ENCODE results near the gene CER1.

CER1 gene

DNA sequence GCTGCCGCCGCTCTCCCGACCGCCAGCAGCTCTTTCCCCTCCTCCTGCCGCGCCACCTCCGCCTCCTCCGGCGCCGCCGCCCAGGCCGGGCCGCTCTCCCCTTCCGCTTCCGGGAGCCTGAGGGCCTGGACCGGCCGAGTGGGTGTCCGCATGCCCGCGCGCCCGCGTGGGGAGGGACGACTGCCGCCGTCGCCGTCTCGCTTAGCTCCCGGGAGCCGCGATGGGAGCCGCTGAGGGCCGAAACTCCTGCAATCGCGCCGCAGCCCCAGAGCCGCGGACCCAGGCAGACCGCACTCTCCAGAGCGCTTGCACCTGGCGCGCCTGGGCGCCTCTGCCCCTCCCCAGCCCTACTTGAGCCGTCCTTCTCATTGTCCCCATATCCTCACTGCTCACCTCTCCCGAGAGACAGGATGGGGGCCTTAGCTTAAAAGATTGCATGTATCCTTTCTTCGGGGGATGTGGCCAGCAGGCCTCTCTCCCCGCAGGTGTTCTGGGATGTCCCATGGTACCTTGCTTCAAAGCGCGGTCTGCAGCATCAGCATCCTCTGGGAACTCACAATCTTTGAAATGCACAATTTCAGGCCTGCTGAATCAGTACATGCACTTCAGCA lies 29.2 kb downstream of the CER1 start, which contains the start of gene ZDHHC21:
ZDHHC21 (minus strand) TSS at position 182 of the 611 bp plus-strand sequence. CDS start 19,092 bp downstream, outside the sequence.
- ATAC-seq (ENCODE audit: low read depth): peak; percentile 89

DNA sequence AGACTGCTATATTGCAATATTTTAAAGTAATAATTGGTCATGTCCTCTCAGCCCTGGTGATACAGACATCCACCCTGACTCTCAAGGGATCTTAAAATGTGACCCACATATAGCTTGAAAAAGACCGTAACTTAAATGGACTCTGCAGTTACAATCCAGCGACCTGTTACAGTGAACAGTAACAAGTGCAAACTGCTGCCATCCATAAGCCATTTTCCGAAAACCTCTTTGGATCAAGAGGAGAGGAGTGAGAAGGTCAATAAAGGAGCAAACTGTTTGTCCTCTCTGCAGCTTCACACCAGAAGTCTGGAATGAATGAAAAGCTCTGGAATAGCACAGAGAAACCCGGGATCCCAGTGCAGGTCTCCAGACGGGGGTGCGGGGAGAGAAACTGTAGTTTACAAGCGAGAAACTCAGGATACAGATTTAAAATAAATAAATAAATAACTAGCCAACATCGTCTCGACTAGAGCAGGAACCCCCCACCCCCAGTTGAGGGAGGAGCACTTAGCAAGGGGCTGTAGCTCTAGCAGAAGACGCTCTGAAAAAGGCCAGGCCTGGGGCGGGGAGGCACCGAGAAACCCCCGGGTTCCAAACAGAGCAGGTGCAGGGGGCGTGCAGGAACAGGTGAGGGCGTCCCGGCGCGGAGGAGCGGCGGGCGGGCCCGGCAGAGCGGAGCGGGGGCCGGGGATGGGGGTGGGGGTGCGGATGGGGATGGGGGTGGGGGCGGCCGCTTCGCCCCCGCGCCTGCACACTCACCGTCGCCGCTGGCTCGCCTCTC lies 29.9 kb downstream of the CER1 start:
- H3K9me3 ChIP-seq (ENCODE audit: severe bottlenecking): no peaks in the 10 kb centered on the region
- peaks cover 15% of the 10 kb centered on the region for H3K36me3 ChIP-seq (ENCODE audit: low read depth)
- DNase-seq (ENCODE audit: low spot score) (no peak), ATAC-seq (ENCODE audit: low read depth) (peak; percentile 55; the same call in 2 of the 3 replicates)
- H3K4me1 ChIP-seq (ENCODE audit: insufficient read depth, poor library complexity, severe bottlenecking): peaks cover 15% of the 10 kb centered on the region
- no peak overlapping the region for H3K27ac ChIP-seq (ENCODE audit: poor library complexity, severe bottlenecking)
- no peaks in the 10 kb centered on the region for H3K27me3 ChIP-seq (ENCODE audit: insufficient read depth, poor library complexity, severe bottlenecking)
- peak overlapping the region; percentile 54 for H3K4me3 ChIP-seq (ENCODE audit: severe bottlenecking)
- TF ChIP-seq, protein P1, sequence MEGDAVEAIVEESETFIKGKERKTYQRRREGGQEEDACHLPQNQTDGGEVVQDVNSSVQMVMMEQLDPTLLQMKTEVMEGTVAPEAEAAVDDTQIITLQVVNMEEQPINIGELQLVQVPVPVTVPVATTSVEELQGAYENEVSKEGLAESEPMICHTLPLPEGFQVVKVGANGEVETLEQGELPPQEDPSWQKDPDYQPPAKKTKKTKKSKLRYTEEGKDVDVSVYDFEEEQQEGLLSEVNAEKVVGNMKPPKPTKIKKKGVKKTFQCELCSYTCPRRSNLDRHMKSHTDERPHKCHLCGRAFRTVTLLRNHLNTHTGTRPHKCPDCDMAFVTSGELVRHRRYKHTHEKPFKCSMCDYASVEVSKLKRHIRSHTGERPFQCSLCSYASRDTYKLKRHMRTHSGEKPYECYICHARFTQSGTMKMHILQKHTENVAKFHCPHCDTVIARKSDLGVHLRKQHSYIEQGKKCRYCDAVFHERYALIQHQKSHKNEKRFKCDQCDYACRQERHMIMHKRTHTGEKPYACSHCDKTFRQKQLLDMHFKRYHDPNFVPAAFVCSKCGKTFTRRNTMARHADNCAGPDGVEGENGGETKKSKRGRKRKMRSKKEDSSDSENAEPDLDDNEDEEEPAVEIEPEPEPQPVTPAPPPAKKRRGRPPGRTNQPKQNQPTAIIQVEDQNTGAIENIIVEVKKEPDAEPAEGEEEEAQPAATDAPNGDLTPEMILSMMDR (IDR thresholded peaks at IDR 0.05; ENCODE audit: poor library complexity, severe bottlenecking): no peak

More for the DNA sequence above, 29.2 kb downstream of the CER1 start, which contains the start of gene ZDHHC21:
- H3K36me3 ChIP-seq (ENCODE audit: low read depth): peaks cover 9% of the 10 kb centered on the region
- H3K4me1 ChIP-seq (ENCODE audit: insufficient read depth, poor library complexity, severe bottlenecking): peaks cover 15% of the 10 kb centered on the region
- peak; percentile 65 for DNase-seq (ENCODE audit: low spot score)
- no peaks in the 10 kb centered on the region for H3K27me3 ChIP-seq (ENCODE audit: insufficient read depth, poor library complexity, severe bottlenecking)
- no peak within 1 kb of the TSS for H3K27ac ChIP-seq (ENCODE audit: poor library complexity, severe bottlenecking)
- peak within 1 kb of the TSS; percentile 54 for H3K4me3 ChIP-seq (ENCODE audit: severe bottlenecking)
- TF ChIP-seq, protein P1 (IDR thresholded peaks at IDR 0.05; ENCODE audit: poor library complexity, severe bottlenecking): no peak
- H3K9me3 ChIP-seq (ENCODE audit: severe bottlenecking): no peaks in the 10 kb centered on the region

DNA sequence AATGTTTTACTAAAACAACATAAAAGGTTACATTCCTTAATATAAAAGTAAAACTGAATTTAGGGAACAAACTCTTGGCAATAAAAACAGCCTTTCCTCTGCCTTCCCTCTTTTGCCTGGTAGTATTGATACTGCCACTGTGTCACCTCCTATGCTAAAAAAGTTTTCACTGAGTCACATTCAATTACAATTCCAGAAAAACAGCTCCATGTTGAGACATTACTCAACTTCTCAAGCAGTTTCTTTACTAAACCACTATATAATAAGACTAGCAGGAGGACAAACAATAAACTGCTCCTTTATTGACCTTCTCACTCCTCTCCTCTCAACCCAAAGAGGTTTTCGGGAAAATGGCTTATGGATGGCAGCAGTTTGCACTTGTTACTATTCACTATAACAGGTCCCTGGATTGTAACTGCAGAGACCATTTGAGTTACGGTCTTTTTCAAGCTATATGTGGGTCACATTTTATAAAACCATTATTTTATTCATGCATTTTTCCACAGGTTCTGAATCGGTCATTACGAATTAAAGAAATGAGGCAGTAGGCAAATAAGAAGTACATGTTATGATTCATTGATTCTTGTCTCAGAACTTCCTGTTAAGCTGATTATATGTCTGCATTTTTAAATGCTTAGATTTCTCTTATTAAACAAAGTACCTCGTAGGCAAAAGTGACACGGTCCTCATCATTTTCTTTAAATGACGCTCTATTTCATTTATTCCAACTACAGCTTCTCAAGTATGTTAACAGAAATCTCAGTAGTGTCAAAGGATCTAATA lies 31.4 kb downstream of the CER1 start:
- Histone ChIP-seq H3K9me3 (ENCODE audit: severe bottlenecking) (no peaks in the 10 kb centered on the region), H3K4me3 (ENCODE audit: severe bottlenecking) (no peak overlapping the region), H3K36me3 (ENCODE audit: low read depth) (peaks cover 20% of the 10 kb centered on the region), H3K27me3 (ENCODE audit: insufficient read depth, poor library complexity, severe bottlenecking) (no peaks in the 10 kb centered on the region), H3K4me1 (ENCODE audit: insufficient read depth, poor library complexity, severe bottlenecking) (peaks cover 18% of the 10 kb centered on the region), H3K27ac (ENCODE audit: poor library complexity, severe bottlenecking) (no peak overlapping the region)
- ATAC-seq (ENCODE audit: low read depth): no peak
- TF ChIP-seq, protein P1 (IDR thresholded peaks at IDR 0.05; ENCODE audit: poor library complexity, severe bottlenecking): no peak
- no peak for DNase-seq (ENCODE audit: low spot score)

DNA sequence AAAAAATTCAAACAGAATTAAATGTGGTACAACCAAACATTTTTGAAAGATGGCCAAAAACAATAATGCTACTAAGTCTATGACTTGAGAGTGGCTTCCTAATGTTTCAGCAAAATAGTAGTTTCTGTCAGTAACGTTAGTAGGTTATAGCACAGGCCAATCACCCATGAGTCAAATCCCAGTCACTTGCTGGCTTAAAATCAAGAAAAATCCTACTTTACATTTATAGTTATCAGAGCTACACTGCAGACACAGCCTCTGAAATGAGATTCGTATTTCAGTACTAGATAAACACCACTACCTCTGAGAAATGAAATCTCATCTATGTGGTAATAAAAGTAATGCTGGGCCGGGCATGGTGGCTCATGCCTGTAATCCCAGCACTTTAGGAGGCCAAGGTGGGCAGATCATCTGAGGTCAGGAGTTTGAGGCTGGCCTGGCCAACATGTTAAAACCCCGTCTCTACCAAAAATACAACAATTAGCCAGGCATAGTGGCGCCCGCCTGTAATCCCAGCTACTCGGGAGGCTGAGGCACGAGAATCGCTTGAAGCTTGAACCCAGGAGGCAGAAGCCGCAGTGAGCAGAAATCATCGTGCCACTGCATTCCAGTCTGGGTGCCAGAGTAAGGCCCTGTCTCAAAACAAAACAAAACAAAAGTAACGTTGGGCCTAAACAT lies 35.4 kb downstream of the CER1 start:
- Histone ChIP-seq H3K27ac (ENCODE audit: poor library complexity, severe bottlenecking) (peak overlapping the region; percentile 30), H3K4me1 (ENCODE audit: insufficient read depth, poor library complexity, severe bottlenecking) (peaks cover 18% of the 10 kb centered on the region), H3K9me3 (ENCODE audit: severe bottlenecking) (no peaks in the 10 kb centered on the region), H3K27me3 (ENCODE audit: insufficient read depth, poor library complexity, severe bottlenecking) (no peaks in the 10 kb centered on the region), H3K36me3 (ENCODE audit: low read depth) (peaks cover 23% of the 10 kb centered on the region), H3K4me3 (ENCODE audit: severe bottlenecking) (no peak overlapping the region)
- TF ChIP-seq, protein P1 (IDR thresholded peaks at IDR 0.05; ENCODE audit: poor library complexity, severe bottlenecking): no peak
- DNase-seq (ENCODE audit: low spot score) (no peak), ATAC-seq (ENCODE audit: low read depth) (peak; percentile 84)

All from RWPE2 (cell line).